ENCODE measurements around the gene SETD4. TPM values are rescaled to one million over a fixed set of nuclear protein-coding genes. Genes with fewer than 3 reads are reported as not detected.

SETD4 gene
- total RNA-seq, 1 donor from 2014 or later: 21.4 TPM

DNA sequence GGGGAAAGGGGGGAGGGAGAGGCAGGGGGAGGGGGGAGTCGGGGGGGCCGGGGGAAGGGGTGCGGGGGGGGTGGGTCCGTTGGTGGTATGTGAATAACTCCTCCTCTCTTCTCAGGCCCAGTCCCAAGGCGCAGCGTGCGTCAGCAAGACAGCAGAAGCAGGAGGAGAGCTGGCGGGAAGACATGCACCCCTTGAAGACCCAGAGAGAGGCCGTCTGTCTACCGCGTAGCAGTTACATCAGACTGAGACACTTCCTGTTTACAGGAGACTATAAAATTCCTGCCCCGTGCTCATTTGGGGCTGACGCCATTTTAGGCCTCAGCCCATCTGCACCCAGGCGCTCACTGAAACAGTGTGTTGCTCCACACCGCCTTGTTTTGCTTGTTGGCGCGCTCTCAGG is 55.3 kb downstream of the SETD4 start:
- H3K36me3 Mint-ChIP-seq (ENCODE audit: low read depth): no peaks in the 10 kb centered on the region
- no peaks in the 10 kb centered on the region for H3K9me3 Mint-ChIP-seq
- intact Hi-C loops (cut with micrococcal nuclease): no loop called here
- DNase-seq (ENCODE audit: low spot score): no peak
- no peak overlapping the region for H3K4me3 Mint-ChIP-seq (ENCODE audit: low read depth)
- no peaks in the 10 kb centered on the region for H3K4me1 Mint-ChIP-seq (ENCODE audit: low read depth)
- H3K27ac Mint-ChIP-seq: no peak overlapping the region
- H3K27me3 Mint-ChIP-seq (ENCODE audit: low read depth): peaks cover 14% of the 10 kb centered on the region

DNA sequence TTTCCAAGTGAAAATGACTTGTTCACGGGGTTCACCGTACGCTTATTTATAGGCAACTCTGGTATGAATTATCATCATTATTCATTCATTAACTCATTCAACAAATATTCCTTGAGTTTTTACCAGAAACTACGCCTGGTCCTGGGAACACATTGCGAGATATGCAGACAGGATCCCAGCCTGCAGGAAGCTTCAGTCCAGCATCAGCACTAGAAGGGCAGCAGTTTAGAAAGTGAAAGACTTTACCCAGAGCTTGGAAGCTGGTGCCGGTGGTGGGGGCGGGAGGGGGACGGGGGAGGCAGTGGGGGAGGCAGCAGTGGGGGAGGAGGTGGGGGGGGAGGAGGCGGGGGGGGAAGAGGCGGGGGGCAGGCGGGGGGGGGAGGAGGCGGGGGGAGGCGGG is 55.9 kb downstream of the SETD4 start:
- Mint-ChIP-seq H3K36me3 (ENCODE audit: low read depth) (no peaks in the 10 kb centered on the region), H3K27ac (no peak overlapping the region), H3K4me1 (ENCODE audit: low read depth) (no peaks in the 10 kb centered on the region), H3K27me3 (ENCODE audit: low read depth) (peaks cover 10% of the 10 kb centered on the region), H3K9me3 (no peaks in the 10 kb centered on the region), H3K4me3 (ENCODE audit: low read depth) (no peak overlapping the region)
- no peak for DNase-seq (ENCODE audit: low spot score)
- intact Hi-C loops (cut with micrococcal nuclease): no loop called here

DNA sequence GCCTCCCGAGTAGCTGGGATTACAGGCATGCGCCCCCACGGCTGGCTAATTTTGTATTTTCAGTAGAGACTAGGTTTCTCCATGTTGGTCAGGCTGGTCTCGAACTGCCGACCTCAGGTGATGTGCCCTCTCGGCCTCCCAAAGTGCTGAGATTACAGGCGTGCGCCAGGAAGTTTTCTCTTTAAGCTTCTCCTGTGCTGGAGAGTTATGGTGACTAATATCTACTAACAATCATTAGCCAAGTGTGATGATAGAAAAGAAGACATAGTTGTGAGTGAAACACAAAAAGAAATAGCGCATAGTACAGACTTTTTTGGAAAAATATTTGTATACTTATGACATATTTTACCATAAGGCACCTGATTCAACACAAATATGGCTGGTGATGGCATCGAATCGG is 56.5 kb downstream of the SETD4 start:
- H3K4me3 Mint-ChIP-seq (ENCODE audit: low read depth): no peak overlapping the region
- intact Hi-C loops (cut with micrococcal nuclease): no loop called here
- DNase-seq (ENCODE audit: low spot score): no peak
- peaks cover 6% of the 10 kb centered on the region for H3K27me3 Mint-ChIP-seq (ENCODE audit: low read depth)
- H3K27ac Mint-ChIP-seq: no peak overlapping the region
- no peaks in the 10 kb centered on the region for H3K36me3 Mint-ChIP-seq (ENCODE audit: low read depth)
- no peaks in the 10 kb centered on the region for H3K9me3 Mint-ChIP-seq
- H3K4me1 Mint-ChIP-seq (ENCODE audit: low read depth): no peaks in the 10 kb centered on the region

DNA sequence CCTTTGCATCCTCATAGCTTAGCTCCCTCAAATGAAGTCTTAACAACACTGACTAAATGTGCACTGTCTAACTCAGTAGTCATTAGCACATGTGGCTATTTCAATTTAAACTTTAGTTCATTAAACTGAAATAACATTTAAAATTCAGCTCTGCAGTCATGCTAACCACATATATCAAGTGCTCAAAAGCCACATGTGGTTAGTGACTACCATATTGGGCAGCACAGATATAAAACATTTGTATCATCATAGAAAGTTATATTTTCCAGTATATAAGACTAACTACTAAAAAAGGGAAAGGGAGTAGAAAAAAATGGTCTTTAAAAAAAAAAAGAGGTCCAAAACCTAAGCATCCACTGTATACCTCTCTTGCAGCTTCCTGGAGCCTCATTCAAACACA is 64.1 kb downstream of the SETD4 start:
- H3K4me1 Mint-ChIP-seq (ENCODE audit: low read depth): peaks cover 2% of the 10 kb centered on the region
- no peak overlapping the region for H3K27ac Mint-ChIP-seq
- H3K27me3 Mint-ChIP-seq (ENCODE audit: low read depth): peaks cover 15% of the 10 kb centered on the region
- no peaks in the 10 kb centered on the region for H3K9me3 Mint-ChIP-seq
- DNase-seq (ENCODE audit: low spot score): no peak
- intact Hi-C loops (cut with micrococcal nuclease): no loop called here
- H3K4me3 Mint-ChIP-seq (ENCODE audit: low read depth): no peak overlapping the region
- H3K36me3 Mint-ChIP-seq (ENCODE audit: low read depth): no peaks in the 10 kb centered on the region

DNA sequence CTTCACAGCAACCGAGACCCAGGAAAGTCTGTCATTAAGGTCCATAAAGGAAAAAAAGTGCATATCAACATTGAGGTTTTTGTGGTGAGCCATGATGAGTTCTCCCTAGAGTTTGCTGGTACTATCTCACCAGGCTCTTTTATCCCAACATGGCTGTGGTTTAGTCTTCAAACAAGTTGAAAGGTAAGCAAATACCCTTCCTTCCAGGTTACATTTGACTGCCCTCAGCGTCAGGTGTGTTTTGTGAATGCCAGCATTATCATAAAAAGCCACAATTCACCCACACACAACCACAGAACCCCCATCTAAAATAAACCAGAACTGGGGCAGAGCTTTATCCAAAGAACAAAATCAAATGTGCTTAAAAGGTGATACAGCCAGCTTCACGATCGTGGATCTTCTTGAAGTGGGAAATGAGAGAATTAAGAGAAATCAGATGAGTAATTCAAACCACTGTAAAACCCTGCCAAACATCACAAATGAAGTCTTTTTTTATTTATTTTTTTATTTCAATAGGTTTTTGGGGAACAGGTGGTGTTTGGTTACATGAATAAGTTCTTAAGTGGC is 64.7 kb downstream of the SETD4 start:
- no peak for DNase-seq (ENCODE audit: low spot score)
- H3K4me1 Mint-ChIP-seq (ENCODE audit: low read depth): peaks cover 2% of the 10 kb centered on the region

DNA sequence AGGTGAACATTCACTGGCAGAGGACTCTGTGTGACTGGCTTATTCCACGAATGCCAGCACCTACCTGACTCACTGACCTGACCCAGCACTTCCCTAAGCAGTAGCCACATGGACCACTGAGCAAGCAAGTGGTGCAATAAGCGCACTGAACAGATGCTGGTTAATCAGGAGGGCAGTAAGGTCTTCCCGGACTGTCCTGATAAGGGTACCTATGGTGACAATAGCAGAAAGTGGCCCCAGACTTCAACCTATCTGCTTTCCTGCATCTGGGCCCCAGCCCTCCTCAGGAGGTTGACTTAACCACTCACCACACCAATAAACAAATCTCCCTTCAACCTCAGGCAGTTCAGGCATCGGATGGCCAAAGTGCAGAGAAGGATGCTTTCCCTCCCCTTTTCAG is 65.7 kb downstream of the SETD4 start:
- intact Hi-C loops (cut with micrococcal nuclease): no loop called here
- H3K4me3 Mint-ChIP-seq (ENCODE audit: low read depth): no peak overlapping the region
- H3K4me1 Mint-ChIP-seq (ENCODE audit: low read depth): peaks cover 2% of the 10 kb centered on the region
- no peak for DNase-seq (ENCODE audit: low spot score)
- H3K27ac Mint-ChIP-seq: no peak overlapping the region
- no peaks in the 10 kb centered on the region for H3K36me3 Mint-ChIP-seq (ENCODE audit: low read depth)
- no peaks in the 10 kb centered on the region for H3K9me3 Mint-ChIP-seq
- peaks cover 15% of the 10 kb centered on the region for H3K27me3 Mint-ChIP-seq (ENCODE audit: low read depth)

More for the DNA sequence above, 64.7 kb downstream of the SETD4 start:
- H3K27me3 Mint-ChIP-seq (ENCODE audit: low read depth): peaks cover 15% of the 10 kb centered on the region
- no peaks in the 10 kb centered on the region for H3K9me3 Mint-ChIP-seq
- H3K36me3 Mint-ChIP-seq (ENCODE audit: low read depth): no peaks in the 10 kb centered on the region
- no peak overlapping the region for H3K4me3 Mint-ChIP-seq (ENCODE audit: low read depth)
- intact Hi-C loops (cut with micrococcal nuclease): no loop called here
- no peak overlapping the region for H3K27ac Mint-ChIP-seq

DNA sequence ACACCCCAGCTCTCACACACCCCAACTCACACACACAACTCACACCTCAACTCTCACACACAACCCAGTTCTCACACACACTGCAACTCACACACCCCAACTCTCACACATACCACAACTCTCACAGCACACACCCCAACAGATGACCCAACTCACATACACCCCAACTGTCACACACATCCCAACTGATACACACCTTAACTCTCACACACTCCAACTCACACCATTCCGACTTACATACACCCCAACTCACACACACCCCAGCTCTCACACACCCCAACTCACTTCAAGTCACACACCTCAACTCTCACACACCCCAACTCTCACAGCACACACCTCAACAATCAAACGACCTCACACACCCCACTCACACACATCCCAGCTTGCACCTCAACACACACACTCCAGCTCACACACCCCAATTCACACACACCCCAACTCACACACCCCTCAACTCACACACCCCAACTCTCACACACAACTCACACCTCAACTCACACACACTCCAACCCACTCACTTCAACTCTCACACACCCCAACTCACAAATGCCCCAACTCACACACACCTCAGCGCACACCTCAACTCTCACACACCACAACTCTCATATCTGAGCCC is 66.3 kb downstream of the SETD4 start:
- intact Hi-C loops (cut with micrococcal nuclease): no loop called here
- DNase-seq (ENCODE audit: low spot score): no peak
- Mint-ChIP-seq H3K27me3 (ENCODE audit: low read depth) (peaks cover 15% of the 10 kb centered on the region), H3K4me1 (ENCODE audit: low read depth) (peaks cover 2% of the 10 kb centered on the region), H3K4me3 (ENCODE audit: low read depth) (no peak overlapping the region), H3K36me3 (ENCODE audit: low read depth) (no peaks in the 10 kb centered on the region), H3K9me3 (no peaks in the 10 kb centered on the region), H3K27ac (no peak overlapping the region)

DNA sequence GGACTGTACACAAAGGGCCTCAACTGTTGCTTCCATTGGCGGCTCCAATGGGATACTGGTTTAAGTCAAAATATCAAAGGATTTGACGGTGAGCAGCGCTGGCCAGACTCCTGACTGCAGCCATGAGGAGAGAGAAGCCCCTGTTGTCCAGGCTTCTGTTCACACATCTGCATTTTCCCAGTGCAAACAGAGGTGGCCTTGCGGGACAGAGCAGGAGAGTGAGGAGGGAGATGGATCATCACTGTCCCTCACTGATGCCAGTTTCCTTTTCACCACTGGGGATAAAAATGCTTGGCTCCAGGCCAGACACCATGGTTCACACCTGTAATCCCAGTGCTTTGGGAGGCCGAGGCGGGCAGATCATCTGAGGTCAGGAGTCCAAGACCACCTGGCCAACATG is 69.2 kb downstream of the SETD4 start:
- Mint-ChIP-seq H3K4me3 (ENCODE audit: low read depth) (no peak overlapping the region), H3K27me3 (ENCODE audit: low read depth) (peaks cover 7% of the 10 kb centered on the region), H3K4me1 (ENCODE audit: low read depth) (peaks cover 2% of the 10 kb centered on the region), H3K9me3 (no peaks in the 10 kb centered on the region), H3K36me3 (ENCODE audit: low read depth) (no peaks in the 10 kb centered on the region), H3K27ac (no peak overlapping the region)
- intact Hi-C loops (cut with micrococcal nuclease): no loop called here
- no peak for DNase-seq (ENCODE audit: low spot score)

DNA sequence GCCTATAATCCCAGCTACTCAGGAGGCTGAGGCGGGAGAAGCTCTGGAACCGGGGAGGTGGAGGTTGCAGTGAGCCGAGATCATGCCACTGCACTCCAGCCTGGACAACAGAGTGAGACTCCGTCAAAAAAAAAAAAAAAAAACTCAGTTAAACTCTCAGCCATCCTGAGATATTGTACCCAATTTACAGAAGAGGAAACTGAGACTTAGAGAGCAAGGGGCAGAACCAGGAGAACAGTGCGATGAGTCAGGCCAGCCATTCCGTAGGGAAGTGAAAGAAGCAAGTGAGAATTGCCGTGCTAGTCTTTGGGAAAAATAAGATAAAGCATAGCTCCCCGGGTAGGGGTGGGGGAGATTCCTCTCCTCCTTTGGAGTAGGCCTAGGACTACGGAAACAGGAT is 69.7 kb downstream of the SETD4 start:
- Mint-ChIP-seq H3K27ac (no peak overlapping the region), H3K27me3 (ENCODE audit: low read depth) (peaks cover 7% of the 10 kb centered on the region), H3K36me3 (ENCODE audit: low read depth) (no peaks in the 10 kb centered on the region), H3K4me3 (ENCODE audit: low read depth) (no peak overlapping the region), H3K4me1 (ENCODE audit: low read depth) (peaks cover under 1% of the 10 kb centered on the region), H3K9me3 (no peaks in the 10 kb centered on the region)
- intact Hi-C loops (cut with micrococcal nuclease): no loop called here
- no peak for DNase-seq (ENCODE audit: low spot score)

DNA sequence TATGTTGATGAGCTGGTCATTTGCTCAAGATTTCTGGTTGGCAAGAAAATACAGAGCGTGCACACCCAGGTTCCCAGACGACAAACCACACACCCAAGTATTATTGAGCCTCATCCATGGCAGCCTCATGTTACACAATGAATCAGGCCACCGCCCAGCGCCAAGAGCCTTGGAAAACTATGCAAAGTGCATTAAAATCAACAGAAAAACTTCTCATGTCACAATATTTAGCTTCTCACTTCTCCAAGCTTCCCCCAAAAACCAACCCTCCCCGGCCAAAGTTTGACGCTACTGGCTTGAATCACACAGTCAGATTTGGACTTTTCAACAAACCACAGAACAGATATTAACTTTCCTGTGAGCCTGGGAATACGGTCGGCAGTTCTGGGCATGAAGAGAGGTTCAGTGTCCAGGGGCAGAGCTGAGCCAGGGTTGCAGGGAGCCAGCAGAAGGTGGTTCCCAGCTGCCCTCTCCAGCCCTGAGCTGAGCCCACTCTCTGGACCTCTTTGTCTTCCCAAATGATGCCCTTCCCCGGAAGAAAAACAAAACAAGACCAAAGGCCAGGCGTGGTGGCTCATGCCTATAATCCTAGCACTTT is 71.1 kb downstream of the SETD4 start:
- Mint-ChIP-seq H3K36me3 (ENCODE audit: low read depth) (no peaks in the 10 kb centered on the region), H3K4me3 (ENCODE audit: low read depth) (no peak overlapping the region), H3K27me3 (ENCODE audit: low read depth) (peaks cover 11% of the 10 kb centered on the region), H3K27ac (no peak overlapping the region), H3K9me3 (no peaks in the 10 kb centered on the region), H3K4me1 (ENCODE audit: low read depth) (no peaks in the 10 kb centered on the region)
- no peak for DNase-seq (ENCODE audit: low spot score)
- intact Hi-C loops (cut with micrococcal nuclease): no loop called here

DNA sequence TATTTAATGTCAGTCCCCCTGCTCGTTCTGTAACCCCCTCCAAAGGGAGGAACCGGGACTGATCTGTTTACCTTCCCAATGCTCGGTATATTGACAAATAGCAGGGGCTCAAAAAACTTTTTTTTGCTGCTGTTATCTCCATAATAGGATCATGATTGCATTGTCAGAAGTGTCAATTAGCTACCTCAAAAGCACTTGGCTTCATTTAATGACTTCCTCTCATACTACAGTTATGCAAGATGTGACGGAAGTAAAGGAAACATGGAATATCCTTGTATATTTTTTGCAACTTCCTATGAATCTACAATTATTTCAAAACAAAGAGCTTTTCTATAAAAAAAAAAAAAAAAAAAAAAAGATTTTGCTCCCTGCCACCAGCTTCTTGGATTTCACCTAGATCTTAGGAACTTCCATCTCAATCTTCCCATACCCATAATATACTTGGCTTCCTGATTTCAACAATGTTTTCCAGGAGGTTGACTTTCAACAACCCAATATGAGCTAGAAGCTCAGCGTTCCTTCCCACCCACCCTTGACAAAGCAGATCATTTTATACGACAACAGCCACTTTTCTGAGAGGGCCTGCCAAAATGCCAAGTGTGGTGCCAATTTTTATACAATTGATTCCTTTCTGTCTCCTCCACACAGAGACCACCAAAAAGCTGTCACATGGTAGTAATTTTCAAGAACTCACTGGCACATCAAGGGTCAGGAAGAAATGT is 71.7 kb downstream of the SETD4 start:
- Mint-ChIP-seq H3K36me3 (ENCODE audit: low read depth) (no peaks in the 10 kb centered on the region), H3K27ac (no peak overlapping the region), H3K4me3 (ENCODE audit: low read depth) (no peak overlapping the region), H3K27me3 (ENCODE audit: low read depth) (peaks cover 11% of the 10 kb centered on the region), H3K4me1 (ENCODE audit: low read depth) (no peaks in the 10 kb centered on the region), H3K9me3 (no peaks in the 10 kb centered on the region)
- DNase-seq (ENCODE audit: low spot score): no peak
- intact Hi-C loops (cut with micrococcal nuclease): no loop called here

DNA sequence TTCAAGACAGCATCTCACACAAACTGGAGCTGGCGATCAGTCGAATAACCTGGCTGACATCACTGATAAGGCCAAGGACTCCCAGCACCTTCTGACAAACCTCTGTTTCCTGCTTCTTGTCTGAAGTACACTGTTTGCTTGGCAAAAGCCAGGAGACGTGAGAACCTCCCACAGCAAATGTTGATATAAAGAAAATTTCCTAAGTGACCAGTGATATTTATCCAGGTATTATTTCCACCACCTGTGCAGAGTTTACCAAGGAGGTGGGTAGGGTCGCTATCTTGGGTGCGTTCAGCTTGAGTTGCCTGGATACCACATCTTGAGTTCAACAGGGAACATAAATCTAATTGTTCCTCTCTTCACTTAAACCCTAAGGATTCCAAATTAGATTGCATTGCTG is 72.9 kb downstream of the SETD4 start:
- Mint-ChIP-seq H3K4me1 (ENCODE audit: low read depth) (no peaks in the 10 kb centered on the region), H3K36me3 (ENCODE audit: low read depth) (no peaks in the 10 kb centered on the region), H3K4me3 (ENCODE audit: low read depth) (no peak overlapping the region), H3K27ac (no peak overlapping the region), H3K9me3 (no peaks in the 10 kb centered on the region), H3K27me3 (ENCODE audit: low read depth) (peaks cover 11% of the 10 kb centered on the region)
- intact Hi-C loops (cut with micrococcal nuclease): no loop called here
- no peak for DNase-seq (ENCODE audit: low spot score)

DNA sequence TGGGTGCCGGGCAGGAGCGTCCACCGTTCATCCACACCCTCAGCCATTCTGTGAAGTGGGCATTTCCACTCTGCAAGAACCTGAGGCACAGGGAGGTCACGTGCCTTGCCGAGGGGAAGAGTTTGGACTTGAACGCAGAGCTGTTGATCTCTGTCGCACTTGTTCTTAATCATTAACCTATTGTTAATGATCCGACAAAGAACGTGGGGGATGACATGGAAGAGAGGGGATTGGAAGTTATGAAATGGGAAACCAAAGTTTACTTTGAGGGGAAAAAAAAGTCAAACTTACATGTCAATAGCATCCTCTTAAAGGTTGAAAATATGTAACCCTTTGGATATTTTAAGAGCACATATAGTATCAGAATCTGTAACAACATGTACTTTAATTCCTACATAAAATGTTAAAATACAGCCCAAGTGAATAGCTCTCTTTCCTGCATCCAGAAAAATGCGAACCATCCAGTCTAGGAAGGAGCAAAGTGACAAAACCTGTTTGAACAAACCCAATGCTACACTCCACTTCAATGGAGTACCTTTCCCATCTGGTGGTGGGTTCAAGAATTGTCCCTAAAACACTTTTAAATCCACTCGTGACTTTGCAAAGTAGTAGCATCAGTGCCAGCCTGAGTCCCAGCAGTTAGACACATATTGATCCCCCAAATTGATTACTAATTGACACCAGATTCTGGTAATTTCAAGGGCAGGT is 75.5 kb downstream of the SETD4 start:
- no peak for DNase-seq (ENCODE audit: low spot score)
- intact Hi-C loops (cut with micrococcal nuclease): no loop called here
- no peak overlapping the region for H3K4me3 Mint-ChIP-seq (ENCODE audit: low read depth)
- H3K27ac Mint-ChIP-seq: no peak overlapping the region
- H3K36me3 Mint-ChIP-seq (ENCODE audit: low read depth): no peaks in the 10 kb centered on the region
- no peaks in the 10 kb centered on the region for H3K4me1 Mint-ChIP-seq (ENCODE audit: low read depth)
- no peaks in the 10 kb centered on the region for H3K9me3 Mint-ChIP-seq
- peaks cover 11% of the 10 kb centered on the region for H3K27me3 Mint-ChIP-seq (ENCODE audit: low read depth)
